Fibroblast of lung (primary cell): Measurements from ENCODE around the gene PCDH15. TPM values are rescaled to one million over a fixed set of nuclear protein-coding genes. Genes with fewer than 3 reads are reported as not detected.

Source experiments
- DNase-seq, 2 donors: peaks; one replicate each; pipeline versions ENCODE4 v3.0.0 to v3.0.0-alpha.2; 2010; ENCODE audit warnings: low read depth in 2 of 2
- H2AFZ ChIP-seq: 2 replicates; pipeline ENCODE4 v1.5.1; 2012; ENCODE audit warnings: low read length, control low read depth, inconsistent platforms
- H3K27ac ChIP-seq: 2 replicates; pipeline ENCODE4 v1.5.1; 2011; ENCODE audit warnings: low read length, control low read depth; ENCODE audit not compliant: insufficient read depth
- H3K27me3 ChIP-seq: 2 replicates; pipeline ENCODE4 v1.5.1; 2011; ENCODE audit warnings: mild to moderate bottlenecking, low read length; ENCODE audit not compliant: control insufficient read depth, insufficient read depth
- H3K36me3 ChIP-seq: 2 replicates; pipeline ENCODE4 v1.5.1; 2011; ENCODE audit warnings: low read length; ENCODE audit not compliant: control insufficient read depth, insufficient read depth
- H3K4me1 ChIP-seq: 2 replicates; pipeline ENCODE4 v1.5.1; 2011; ENCODE audit warnings: low read length; ENCODE audit not compliant: control insufficient read depth, insufficient read depth; ENCODE audit errors: extremely low read depth
- H3K4me2 ChIP-seq: 2 replicates; pipeline ENCODE4 v1.5.1; 2011; ENCODE audit warnings: low read length, control low read depth; ENCODE audit not compliant: insufficient read depth; ENCODE audit errors: extremely low read depth
- H3K4me3 ChIP-seq, 4 experiments: fragments of 200-600 bp in 1 of 4; sonication (generic) in 1 of 4; replicated peaks in 1 of 4; 2 replicates each; pipeline ENCODE4 v1.5.1; 2011 to 2016; ENCODE audit warnings: low read length in 4 of 4, low read depth in 3 of 4, mild to moderate bottlenecking in 3 of 4, control low read depth in 2 of 4, inconsistent platforms in 1 of 4, mixed read lengths in 1 of 4; ENCODE audit not compliant: insufficient read depth in 1 of 4; ENCODE audit errors: control extremely low read depth in 1 of 4
- H3K79me2 ChIP-seq: 2 replicates; pipeline ENCODE4 v1.5.1; 2012; ENCODE audit warnings: mild to moderate bottlenecking, low read length, inconsistent platforms; ENCODE audit not compliant: control insufficient read depth, insufficient read depth
- H3K9ac ChIP-seq: 2 replicates; pipeline ENCODE4 v1.5.1; 2011; ENCODE audit warnings: mild to moderate bottlenecking, low read length, control low read depth; ENCODE audit not compliant: insufficient read depth
- H3K9me3 ChIP-seq: 2 replicates; pipeline ENCODE4 v1.5.1; 2012; ENCODE audit warnings: low read depth, low read length; ENCODE audit not compliant: control insufficient read depth, insufficient read depth
- H4K20me1 ChIP-seq: 2 replicates; pipeline ENCODE4 v1.5.1; 2011; ENCODE audit warnings: low read length; ENCODE audit not compliant: control insufficient read depth, insufficient read depth; ENCODE audit errors: extremely low read depth
- EZH2 ChIP-seq: IDR thresholded peaks from 2 replicates; pipeline ENCODE4 v1.5.1; 2012; ENCODE audit warnings: low read length, control low read depth, mild to moderate bottlenecking; ENCODE audit errors: missing control alignments
- polyA minus RNA-seq: library from RNA; depleted of rRNA, polyadenylated mRNA; stranded (reverse); fragments of >200 nt; gene quantifications from 2 replicates; pipeline ENCODE4 v1.2.3, GENCODE V29; 2011; ENCODE audit warnings: low replicate concordance
- polyA plus RNA-seq, 2 donors: library from polyadenylated mRNA; depleted of rRNA in 1 of 2; stranded (reverse) in 1 of 2; unstranded in 1 of 2; fragments of >200 nt; gene quantifications; 2 replicates each; pipeline ENCODE4 v1.2.1, GENCODE V29; 2011 to 2012; ENCODE audit warnings: missing spikeins in 1 of 2
- total RNA-seq: library from RNA; depleted of rRNA; stranded (reverse); fragments of >200 nt; gene quantifications from 2 replicates; pipeline ENCODE4 v1.2.1, GENCODE V29; 2014
- TF ChIP-seq, protein P1 (sequence below), 2 donors: IDR thresholded peaks in 1 of 2; conservative IDR thresholded peaks in 1 of 2; 1 replicate in 1 of 2; 2 replicates in 1 of 2; pipeline ENCODE4 v1.5.1; 2011 to 2012; ENCODE audit warnings: low read length in 2 of 2, control low read depth in 1 of 2, inconsistent platforms in 1 of 2, low read depth in 1 of 2, mild to moderate bottlenecking in 1 of 2

PCDH15 gene
- under 0.01 and 0.26 TPM in 2 replicates for total RNA-seq
- 0.09 TPM in 1 of 2 replicates, not detected in the other for polyA plus RNA-seq
- polyA plus RNA-seq (2012) = not detected in 2 replicates
- polyA minus RNA-seq = not detected in 2 replicates

- no peak within 1 kb of the TSS for H3K9ac ChIP-seq
- TF ChIP-seq, protein P1, sequence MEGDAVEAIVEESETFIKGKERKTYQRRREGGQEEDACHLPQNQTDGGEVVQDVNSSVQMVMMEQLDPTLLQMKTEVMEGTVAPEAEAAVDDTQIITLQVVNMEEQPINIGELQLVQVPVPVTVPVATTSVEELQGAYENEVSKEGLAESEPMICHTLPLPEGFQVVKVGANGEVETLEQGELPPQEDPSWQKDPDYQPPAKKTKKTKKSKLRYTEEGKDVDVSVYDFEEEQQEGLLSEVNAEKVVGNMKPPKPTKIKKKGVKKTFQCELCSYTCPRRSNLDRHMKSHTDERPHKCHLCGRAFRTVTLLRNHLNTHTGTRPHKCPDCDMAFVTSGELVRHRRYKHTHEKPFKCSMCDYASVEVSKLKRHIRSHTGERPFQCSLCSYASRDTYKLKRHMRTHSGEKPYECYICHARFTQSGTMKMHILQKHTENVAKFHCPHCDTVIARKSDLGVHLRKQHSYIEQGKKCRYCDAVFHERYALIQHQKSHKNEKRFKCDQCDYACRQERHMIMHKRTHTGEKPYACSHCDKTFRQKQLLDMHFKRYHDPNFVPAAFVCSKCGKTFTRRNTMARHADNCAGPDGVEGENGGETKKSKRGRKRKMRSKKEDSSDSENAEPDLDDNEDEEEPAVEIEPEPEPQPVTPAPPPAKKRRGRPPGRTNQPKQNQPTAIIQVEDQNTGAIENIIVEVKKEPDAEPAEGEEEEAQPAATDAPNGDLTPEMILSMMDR (conservative IDR thresholded peaks at IDR 0.05 in 1 of 2, IDR thresholded peaks at IDR 0.05 in 1 of 2; ENCODE audit: low read depth in 1 of 2, low read length in 2 of 2) = peak; percentile 21 to 81
- no peak for TF ChIP-seq EZH2
- H3K79me2 ChIP-seq = no peaks in the 10 kb centered on the region
- H2AFZ ChIP-seq = peak within 1 kb of the TSS; percentile 68
- H3K4me2 ChIP-seq = peak within 1 kb of the TSS; percentile 64
- no peaks in the 10 kb centered on the region for H3K4me1 ChIP-seq
- H3K4me3 ChIP-seq = peak within 1 kb of the TSS in 1 of 4 experiments; percentile 30
- peak; percentile 65 to 66 for DNase-seq
- H3K27ac ChIP-seq = no peak within 1 kb of the TSS
- no peaks in the 10 kb centered on the region for H3K27me3 ChIP-seq
- no peaks in the 10 kb centered on the region for H4K20me1 ChIP-seq
- H3K9me3 ChIP-seq = no peaks in the 10 kb centered on the region
- H3K36me3 ChIP-seq = no peaks in the 10 kb centered on the region
Measured at GRCh38 chr10:54800741-54801421, at the start of gene PCDH15. PCDH15 (minus strand) TSS chr10:54801231; CDS start chr10:54664262, 136,969 bp downstream.

DNA sequence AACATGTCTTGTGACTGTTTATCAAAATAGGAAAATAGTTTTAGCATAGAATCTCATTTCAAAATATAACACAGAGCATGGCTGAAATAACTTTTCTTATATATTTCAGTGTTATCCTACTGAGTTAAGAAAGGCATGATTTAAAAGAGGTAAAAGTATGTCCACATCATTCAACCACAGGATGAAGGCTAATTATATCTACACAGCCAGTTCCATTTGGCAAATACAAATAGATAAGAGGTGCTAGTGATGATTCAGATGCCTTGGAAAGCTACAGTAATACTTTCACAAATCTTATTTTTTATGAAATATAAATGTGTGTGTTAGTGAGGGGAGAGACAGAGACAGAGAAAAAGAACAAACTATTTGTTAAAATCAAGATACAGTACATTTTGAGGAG lies 42.9 kb upstream of the PCDH15 start:
- peak in 1 of 2 donors; percentile 4 for DNase-seq
- Histone ChIP-seq H3K27me3 (no peaks in the 10 kb centered on the region), H3K4me2 (no peak overlapping the region), H3K4me3 (no peak overlapping the region), H3K4me1 (no peaks in the 10 kb centered on the region), H3K9me3 (no peaks in the 10 kb centered on the region), H3K9ac (no peak overlapping the region), H2AFZ (no peak overlapping the region), H4K20me1 (no peaks in the 10 kb centered on the region), H3K27ac (no peak overlapping the region), H3K36me3 (no peaks in the 10 kb centered on the region), H3K79me2 (no peaks in the 10 kb centered on the region)
- TF ChIP-seq, protein P1 (conservative IDR thresholded peaks at IDR 0.05 in 1 of 2, IDR thresholded peaks at IDR 0.05 in 1 of 2; ENCODE audit: low read depth in 1 of 2, low read length in 2 of 2) = no peak
- no peak for TF ChIP-seq EZH2

DNA sequence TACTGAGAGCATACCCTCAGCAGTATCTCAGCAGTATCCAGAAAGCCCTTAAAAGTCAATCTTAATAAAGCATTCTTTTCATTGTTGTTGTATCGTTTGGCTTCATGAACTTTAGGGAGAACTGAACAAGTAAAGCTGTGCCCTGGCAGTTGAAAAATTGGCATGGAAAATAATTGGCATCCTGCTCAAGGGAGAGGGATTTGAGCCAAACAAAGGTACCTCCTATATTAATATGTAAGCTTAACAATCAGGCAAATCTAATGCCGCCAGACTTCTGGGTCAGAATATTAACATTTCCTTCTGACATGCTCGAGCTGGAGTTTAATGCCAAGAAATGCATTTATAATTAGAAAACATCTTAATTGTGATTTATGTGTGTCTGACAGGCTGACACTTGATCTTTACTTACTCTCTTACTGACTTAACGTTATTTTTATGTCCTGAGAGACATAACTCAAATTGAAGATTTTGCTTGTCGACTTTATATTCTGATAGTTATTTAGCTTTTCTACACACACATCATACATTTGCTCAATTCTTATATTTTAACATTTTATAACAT lies 42.1 kb upstream of the PCDH15 start:
- DNase-seq = no peak

More for the DNA sequence above, 42.1 kb upstream of the PCDH15 start:
- Histone ChIP-seq H3K4me2 (no peak overlapping the region), H3K27me3 (no peaks in the 10 kb centered on the region), H3K27ac (no peak overlapping the region), H3K36me3 (no peaks in the 10 kb centered on the region), H3K4me1 (no peaks in the 10 kb centered on the region), H3K9ac (no peak overlapping the region), H2AFZ (no peak overlapping the region), H3K4me3 (no peak overlapping the region), H3K9me3 (no peaks in the 10 kb centered on the region), H4K20me1 (no peaks in the 10 kb centered on the region), H3K79me2 (no peaks in the 10 kb centered on the region)
- TF ChIP-seq EZH2 = no peak
- TF ChIP-seq, protein P1 (conservative IDR thresholded peaks at IDR 0.05 in 1 of 2, IDR thresholded peaks at IDR 0.05 in 1 of 2; ENCODE audit: low read depth in 1 of 2, low read length in 2 of 2) = no peak
